Endothelial cell (in vitro differentiated cells): ENCODE measurements around the gene DYNC2I2. TPM values are rescaled to one million over a fixed set of nuclear protein-coding genes. Genes with fewer than 3 reads are reported as not detected.
A peak's percentile ranks its signal among the peaks of the same experiment; 100 is the strongest.
"Not testable (repeated sequence)": the region's sequence is repeated elsewhere in the genome, so short reads cannot be mapped to it uniquely, and the experiment has no call there.

ENCODE experiments used
- DNase-seq: peaks from one replicate; pipeline ENCODE4 v3.0.0; 2021; ENCODE audit warnings: low spot score
- H3K27ac Mint-ChIP-seq: one replicate; pipeline ENCODE4 v1.8.0; 2021; ENCODE audit warnings: mixed read lengths, inconsistent platforms; ENCODE audit not compliant: unreplicated experiment
- H3K27me3 Mint-ChIP-seq: one replicate; pipeline ENCODE4 v1.8.0; 2021; ENCODE audit warnings: mild to moderate bottlenecking, moderate library complexity, mixed read lengths, inconsistent platforms; ENCODE audit not compliant: unreplicated experiment
- H3K36me3 Mint-ChIP-seq: one replicate; pipeline ENCODE4 v1.8.0; 2021; ENCODE audit warnings: mild to moderate bottlenecking, low read depth, mixed read lengths, inconsistent platforms; ENCODE audit not compliant: unreplicated experiment
- H3K4me1 Mint-ChIP-seq: one replicate; pipeline ENCODE4 v1.8.0; 2021; ENCODE audit warnings: mild to moderate bottlenecking, mixed read lengths, inconsistent platforms; ENCODE audit not compliant: unreplicated experiment
- H3K4me3 Mint-ChIP-seq: one replicate; pipeline ENCODE4 v1.8.0; 2021; ENCODE audit warnings: mild to moderate bottlenecking, mixed read lengths, inconsistent platforms; ENCODE audit not compliant: unreplicated experiment
- H3K9me3 Mint-ChIP-seq: one replicate; pipeline ENCODE4 v1.8.0; 2021; ENCODE audit warnings: mixed read lengths, inconsistent platforms; ENCODE audit not compliant: unreplicated experiment
- total RNA-seq: library from RNA; stranded (reverse); fragmentation: NEBNext Ultra II Directional; extraction: Animal tissue kit (Norgen Biotek cat#: 25700); gene quantifications from one replicate; pipeline ENCODE4 v1.2.1, GENCODE V29; 2021; ENCODE audit not compliant: unreplicated experiment
- TF ChIP-seq, protein P1 (sequence below): fragments of 200-600 bp; sonication (generic); IDR thresholded peaks from one replicate; pipeline ENCODE4 v1.5.0; 2021; ENCODE audit warnings: antibody characterized with exemption; ENCODE audit not compliant: unreplicated experiment

Gene DYNC2I2
- total RNA-seq, 1 donor from 2014 or later = 35.4 TPM

- Mint-ChIP-seq H3K27me3 (no peaks in the 10 kb centered on the region), H3K4me1 (peaks cover 2% of the 10 kb centered on the region), H3K36me3 (peaks cover 5% of the 10 kb centered on the region), H3K9me3 (no peaks in the 10 kb centered on the region), H3K27ac (no peak overlapping the region), H3K4me3 (no peak overlapping the region)
- TF ChIP-seq, protein P1, sequence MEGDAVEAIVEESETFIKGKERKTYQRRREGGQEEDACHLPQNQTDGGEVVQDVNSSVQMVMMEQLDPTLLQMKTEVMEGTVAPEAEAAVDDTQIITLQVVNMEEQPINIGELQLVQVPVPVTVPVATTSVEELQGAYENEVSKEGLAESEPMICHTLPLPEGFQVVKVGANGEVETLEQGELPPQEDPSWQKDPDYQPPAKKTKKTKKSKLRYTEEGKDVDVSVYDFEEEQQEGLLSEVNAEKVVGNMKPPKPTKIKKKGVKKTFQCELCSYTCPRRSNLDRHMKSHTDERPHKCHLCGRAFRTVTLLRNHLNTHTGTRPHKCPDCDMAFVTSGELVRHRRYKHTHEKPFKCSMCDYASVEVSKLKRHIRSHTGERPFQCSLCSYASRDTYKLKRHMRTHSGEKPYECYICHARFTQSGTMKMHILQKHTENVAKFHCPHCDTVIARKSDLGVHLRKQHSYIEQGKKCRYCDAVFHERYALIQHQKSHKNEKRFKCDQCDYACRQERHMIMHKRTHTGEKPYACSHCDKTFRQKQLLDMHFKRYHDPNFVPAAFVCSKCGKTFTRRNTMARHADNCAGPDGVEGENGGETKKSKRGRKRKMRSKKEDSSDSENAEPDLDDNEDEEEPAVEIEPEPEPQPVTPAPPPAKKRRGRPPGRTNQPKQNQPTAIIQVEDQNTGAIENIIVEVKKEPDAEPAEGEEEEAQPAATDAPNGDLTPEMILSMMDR = no peak
- no peak for DNase-seq
Measured at GRCh38 chr9:128651798-128652197, 4.8 kb downstream of the DYNC2I2 start.

DNA sequence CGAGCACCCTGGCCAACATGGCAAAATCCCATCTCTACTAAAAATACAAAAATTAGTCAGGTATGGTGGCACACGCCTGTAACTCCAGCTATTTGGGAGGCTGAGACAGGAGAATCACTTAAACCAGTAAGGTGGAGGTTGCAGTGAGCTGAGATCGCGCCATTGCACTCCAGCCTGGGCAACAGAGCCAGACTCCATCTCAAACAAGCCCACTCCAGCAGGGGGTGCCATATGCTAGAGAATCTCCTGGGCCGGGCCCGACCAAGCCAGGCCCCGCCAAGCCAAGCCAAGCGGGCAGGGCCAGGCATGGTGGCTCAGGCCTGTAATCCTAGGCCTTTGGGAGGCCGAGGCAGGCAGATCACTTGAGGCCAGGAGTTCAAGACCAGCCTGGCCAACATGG, 8.4 kb downstream of the DYNC2I2 start:
- not testable (repeated sequence) for H3K9me3 Mint-ChIP-seq, H3K4me1 Mint-ChIP-seq, H3K27me3 Mint-ChIP-seq, H3K36me3 Mint-ChIP-seq, H3K27ac Mint-ChIP-seq, H3K4me3 Mint-ChIP-seq
- peak; percentile 70 for DNase-seq

DNA sequence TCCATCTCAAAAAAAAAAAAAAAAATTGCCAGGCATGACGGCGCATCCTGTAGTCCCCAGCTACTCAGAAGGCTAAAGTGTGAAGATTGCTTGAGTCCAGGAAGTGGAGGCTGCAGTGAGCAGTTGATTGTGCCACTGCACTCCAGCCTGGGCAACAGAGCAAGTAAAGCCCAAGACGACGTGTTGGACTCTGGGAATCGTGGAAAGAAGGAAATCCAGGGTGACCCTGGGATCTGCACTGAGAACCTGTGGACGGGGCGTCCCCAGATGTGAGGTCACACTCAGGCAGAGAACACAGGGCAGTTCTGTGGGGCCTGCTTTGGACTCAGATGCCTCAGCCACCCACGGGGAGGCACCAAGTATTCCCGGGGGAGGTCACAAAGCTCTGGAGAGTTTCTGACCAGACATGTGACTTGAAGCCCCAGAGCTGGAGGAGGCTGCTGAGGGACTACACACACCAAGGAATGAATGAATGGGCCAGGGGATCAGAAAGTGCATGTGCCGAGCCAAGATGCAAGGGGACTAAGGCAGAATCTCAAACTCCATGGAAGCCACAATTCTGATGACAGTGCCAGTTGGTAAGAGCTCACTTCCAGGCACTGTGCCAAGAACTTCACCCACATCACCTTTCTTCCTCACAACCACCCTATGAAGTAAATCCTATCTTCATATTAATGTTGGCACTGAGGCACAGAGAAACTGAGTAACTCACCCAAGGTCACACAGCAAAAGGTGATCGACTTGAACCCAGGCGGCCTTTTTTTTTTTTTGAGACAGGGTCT, 12.9 kb downstream of the DYNC2I2 start:
- no peak for DNase-seq
- H3K27ac Mint-ChIP-seq = peak overlapping the region; percentile 30
- H3K9me3 Mint-ChIP-seq = no peaks in the 10 kb centered on the region
- TF ChIP-seq, protein P1 = no peak
- H3K4me3 Mint-ChIP-seq = no peak overlapping the region
- peaks cover 6% of the 10 kb centered on the region for H3K36me3 Mint-ChIP-seq
- peaks cover 6% of the 10 kb centered on the region for H3K4me1 Mint-ChIP-seq
- H3K27me3 Mint-ChIP-seq = peaks cover 5% of the 10 kb centered on the region

- Mint-ChIP-seq H3K27me3 (peaks cover 6% of the 10 kb centered on the region), H3K4me3 (peak overlapping the region; percentile 60), H3K4me1 (peaks cover 6% of the 10 kb centered on the region), H3K36me3 (peaks cover 9% of the 10 kb centered on the region), H3K27ac (peak overlapping the region; percentile 75), H3K9me3 (no peaks in the 10 kb centered on the region)
- TF ChIP-seq, protein P1 = no peak
- DNase-seq = no peak
Measured at GRCh38 chr9:128642675-128643245, 13.9 kb downstream of the DYNC2I2 start.

- Mint-ChIP-seq H3K27ac (no peak overlapping the region), H3K4me1 (peaks cover 6% of the 10 kb centered on the region), H3K4me3 (no peak overlapping the region), H3K36me3 (peaks cover 9% of the 10 kb centered on the region), H3K9me3 (no peaks in the 10 kb centered on the region), H3K27me3 (peaks cover 6% of the 10 kb centered on the region)
- DNase-seq = no peak
- TF ChIP-seq, protein P1 = no peak
Measured at GRCh38 chr9:128640603-128641002, 16.0 kb downstream of the DYNC2I2 start.
